Adipocyte (in vitro differentiated cells): ENCODE results near the gene PDPK1.
"Not testable (repeated sequence)": the region's sequence is repeated elsewhere in the genome, so short reads cannot be mapped to it uniquely, and the experiment has no call there.

ENCODE experiments used
- DNase-seq: peaks from one replicate; pipeline ENCODE4 v3.0.0-alpha.2; 2015; ENCODE audit warnings: low read depth
- H3K27me3 ChIP-seq: replicated peaks from 2 replicates; pipeline ENCODE4 v1.7.0; 2013; ENCODE audit warnings: mild to moderate bottlenecking, low read length, moderate library complexity; ENCODE audit not compliant: control insufficient read depth, insufficient read depth
- H3K36me3 ChIP-seq: 2 replicates; pipeline ENCODE4 v1.7.0; 2013; ENCODE audit warnings: low read length, mild to moderate bottlenecking, moderate library complexity; ENCODE audit not compliant: control insufficient read depth, insufficient read depth, severe bottlenecking
- H3K4me1 ChIP-seq: 2 replicates; pipeline ENCODE4 v1.7.0; 2013; ENCODE audit warnings: mild to moderate bottlenecking, low read length, moderate library complexity; ENCODE audit not compliant: control insufficient read depth, insufficient read depth
- H3K4me3 ChIP-seq: 2 replicates; pipeline ENCODE4 v1.7.0; 2013; ENCODE audit warnings: mild to moderate bottlenecking, low read length, moderate library complexity
- H3K9ac ChIP-seq: 2 replicates; pipeline ENCODE4 v1.7.0; 2013; ENCODE audit warnings: mild to moderate bottlenecking, low read length, moderate library complexity
- H3K9me3 ChIP-seq: 2 replicates; pipeline ENCODE4 v1.7.0; 2013; ENCODE audit warnings: mild to moderate bottlenecking, low read length, moderate library complexity; ENCODE audit not compliant: control insufficient read depth

Gene PDPK1

DNA sequence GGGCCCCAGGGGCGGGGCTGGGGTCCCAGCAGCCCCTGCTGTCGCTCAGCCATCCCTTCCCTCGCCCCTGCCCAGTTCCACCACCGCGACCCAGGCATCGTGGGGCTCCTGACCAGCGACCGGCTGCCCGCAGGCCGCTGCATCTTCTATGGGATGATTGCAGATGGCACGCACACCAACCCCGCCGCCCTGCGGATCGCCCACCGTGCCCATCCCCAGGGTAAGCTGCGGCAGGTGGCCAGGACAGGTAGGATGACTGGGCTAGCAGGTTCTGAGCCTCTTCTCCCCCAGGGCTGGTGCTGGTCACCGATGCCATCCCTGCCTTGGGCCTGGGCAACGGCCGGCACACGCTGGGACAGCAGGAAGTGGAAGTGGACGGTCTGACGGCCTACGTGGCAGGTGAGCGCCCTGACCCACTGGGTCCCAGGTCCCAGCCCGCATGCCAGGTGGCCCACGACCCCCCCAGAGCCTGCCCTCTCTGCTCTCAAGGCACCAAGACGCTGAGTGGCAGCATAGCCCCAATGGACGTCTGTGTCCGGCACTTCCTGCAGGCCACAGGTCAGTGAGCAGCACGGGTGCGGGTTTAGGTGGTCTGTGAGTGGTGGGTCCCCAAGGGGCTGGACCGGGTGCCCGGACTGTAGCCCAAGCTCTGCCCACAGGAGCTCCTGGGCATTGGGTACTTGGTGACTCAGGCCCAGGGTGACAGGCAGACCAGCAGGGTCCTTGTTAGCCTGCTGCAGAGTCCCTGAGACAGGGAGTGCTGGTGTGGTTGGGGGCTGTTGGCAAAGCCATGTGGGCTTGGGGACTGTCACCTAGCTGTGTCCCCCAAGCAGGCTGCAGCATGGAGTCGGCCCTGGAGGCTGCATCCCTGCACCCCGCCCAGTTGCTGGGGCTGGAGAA, 9.4 kb upstream of the PDPK1 start:
- H3K27me3 ChIP-seq, result no peaks in the 10 kb centered on the region
- H3K9me3 ChIP-seq, result no peaks in the 10 kb centered on the region
- no peak for DNase-seq
- H3K36me3 ChIP-seq, result peaks cover 59% of the 10 kb centered on the region
- H3K4me3 ChIP-seq, result no peak overlapping the region
- no peak overlapping the region for H3K9ac ChIP-seq
- peaks cover 11% of the 10 kb centered on the region for H3K4me1 ChIP-seq

GRCh38 chr16:2529061-2529931, 8.5 kb upstream of the PDPK1 start:
- Histone ChIP-seq H3K4me3 (no peak overlapping the region), H3K9ac (no peak overlapping the region), H3K27me3 (no peaks in the 10 kb centered on the region), H3K4me1 (peaks cover 11% of the 10 kb centered on the region), H3K36me3 (peaks cover 50% of the 10 kb centered on the region), H3K9me3 (no peaks in the 10 kb centered on the region)
- DNase-seq, result no peak

DNA sequence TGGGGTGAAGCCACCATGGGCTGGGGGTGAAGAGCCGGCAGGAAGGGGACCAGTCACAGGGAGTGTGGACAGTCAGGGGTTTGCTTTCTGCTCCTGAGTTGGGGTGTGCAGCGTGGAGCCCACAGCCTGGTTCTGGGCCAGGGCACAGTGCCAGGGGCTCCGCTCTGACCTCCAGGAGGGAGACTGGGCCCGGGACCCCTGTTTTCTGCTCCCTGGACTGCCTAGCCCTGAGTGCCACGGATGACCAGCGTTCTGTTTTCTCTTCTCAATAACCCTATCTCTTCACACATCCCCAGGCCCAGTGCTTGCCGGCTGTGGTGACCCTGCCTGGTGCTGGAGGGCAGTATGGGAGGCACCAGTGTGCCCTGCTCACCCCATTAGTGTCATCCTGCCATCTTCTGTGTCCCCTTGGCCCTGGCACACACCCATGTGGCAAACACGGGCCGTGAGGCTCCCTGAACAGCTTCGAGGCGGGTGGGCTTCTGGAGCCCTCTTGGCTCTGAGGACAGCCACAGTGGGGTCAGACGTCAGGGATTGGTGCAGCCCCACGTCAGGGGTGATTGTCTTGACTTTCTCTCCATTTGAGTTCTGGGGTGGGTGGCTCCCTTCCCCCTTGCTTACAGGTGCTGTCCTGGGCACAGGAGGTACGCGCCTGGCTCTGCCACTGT, 7.7 kb upstream of the PDPK1 start:
- H3K36me3 ChIP-seq, result peaks cover 42% of the 10 kb centered on the region

DNA sequence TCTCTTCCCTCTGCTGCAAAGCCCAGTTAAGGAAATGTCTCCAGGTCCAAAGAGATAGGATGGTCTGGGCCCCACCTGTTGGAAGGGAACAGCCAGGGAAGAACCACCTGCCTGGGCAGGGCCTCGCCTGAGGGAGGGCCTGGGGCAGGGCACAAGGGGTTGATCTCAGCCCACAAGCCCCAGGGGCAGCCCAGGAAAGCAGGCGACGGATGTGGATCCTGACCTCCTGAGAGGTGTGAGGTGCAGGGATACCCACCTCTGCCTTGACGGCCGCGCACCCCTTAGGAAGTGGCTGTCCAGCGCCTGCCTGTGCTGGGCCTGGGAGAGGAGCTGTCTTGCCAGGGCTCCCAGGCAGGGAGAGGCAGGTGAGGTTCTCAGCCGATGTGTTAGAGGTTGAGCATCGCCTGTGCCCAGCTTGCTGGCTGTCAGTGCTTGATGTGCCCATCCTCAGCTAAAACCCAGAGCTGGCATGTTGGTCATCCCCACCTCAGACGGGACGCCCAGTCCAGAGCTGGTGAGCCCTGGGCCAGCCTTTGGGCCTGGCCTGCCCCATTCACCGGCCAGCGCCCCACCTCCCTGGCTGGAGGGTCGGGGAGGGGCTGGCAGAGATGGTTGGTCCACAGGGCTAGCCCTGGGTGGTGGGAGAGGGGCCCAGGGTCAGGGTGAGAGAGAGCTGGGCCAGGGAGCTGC, 7.0 kb upstream of the PDPK1 start:
- H3K4me3 ChIP-seq, result peak overlapping the region; percentile 88
- H3K36me3 ChIP-seq, result peaks cover 42% of the 10 kb centered on the region
- no peaks in the 10 kb centered on the region for H3K27me3 ChIP-seq
- DNase-seq, result no peak
- H3K9me3 ChIP-seq, result no peaks in the 10 kb centered on the region
- peak overlapping the region; percentile 86 for H3K9ac ChIP-seq
- peaks cover 15% of the 10 kb centered on the region for H3K4me1 ChIP-seq

More for the DNA sequence above, 7.7 kb upstream of the PDPK1 start:
- Histone ChIP-seq H3K4me3 (no peak overlapping the region), H3K4me1 (peaks cover 11% of the 10 kb centered on the region), H3K27me3 (no peaks in the 10 kb centered on the region), H3K9ac (no peak overlapping the region), H3K9me3 (no peaks in the 10 kb centered on the region)
- DNase-seq, result no peak

GRCh38 chr16:2531371-2531695, 6.5 kb upstream of the PDPK1 start, which contains the start of gene CEMP1:
Gene CEMP1, minus strand, starts transcription at chr16:2531408. Its CDS starts 335 bp downstream, at chr16:2531073.
- Histone ChIP-seq H3K27me3 (no peaks in the 10 kb centered on the region), H3K9ac (peak within 1 kb of the TSS; percentile 91), H3K9me3 (no peaks in the 10 kb centered on the region), H3K36me3 (peaks cover 38% of the 10 kb centered on the region), H3K4me3 (peak within 1 kb of the TSS; percentile 88), H3K4me1 (peaks cover 21% of the 10 kb centered on the region)
- no peak for DNase-seq

GRCh38 chr16:2531696-2532493, 5.9 kb upstream of the PDPK1 start:
- peaks cover 34% of the 10 kb centered on the region for H3K36me3 ChIP-seq
- no peaks in the 10 kb centered on the region for H3K9me3 ChIP-seq
- peak; percentile 99 for DNase-seq
- H3K9ac ChIP-seq, result peak overlapping the region; percentile 91
- H3K4me3 ChIP-seq, result peak overlapping the region; percentile 88
- no peaks in the 10 kb centered on the region for H3K27me3 ChIP-seq
- H3K4me1 ChIP-seq, result peaks cover 23% of the 10 kb centered on the region

DNA sequence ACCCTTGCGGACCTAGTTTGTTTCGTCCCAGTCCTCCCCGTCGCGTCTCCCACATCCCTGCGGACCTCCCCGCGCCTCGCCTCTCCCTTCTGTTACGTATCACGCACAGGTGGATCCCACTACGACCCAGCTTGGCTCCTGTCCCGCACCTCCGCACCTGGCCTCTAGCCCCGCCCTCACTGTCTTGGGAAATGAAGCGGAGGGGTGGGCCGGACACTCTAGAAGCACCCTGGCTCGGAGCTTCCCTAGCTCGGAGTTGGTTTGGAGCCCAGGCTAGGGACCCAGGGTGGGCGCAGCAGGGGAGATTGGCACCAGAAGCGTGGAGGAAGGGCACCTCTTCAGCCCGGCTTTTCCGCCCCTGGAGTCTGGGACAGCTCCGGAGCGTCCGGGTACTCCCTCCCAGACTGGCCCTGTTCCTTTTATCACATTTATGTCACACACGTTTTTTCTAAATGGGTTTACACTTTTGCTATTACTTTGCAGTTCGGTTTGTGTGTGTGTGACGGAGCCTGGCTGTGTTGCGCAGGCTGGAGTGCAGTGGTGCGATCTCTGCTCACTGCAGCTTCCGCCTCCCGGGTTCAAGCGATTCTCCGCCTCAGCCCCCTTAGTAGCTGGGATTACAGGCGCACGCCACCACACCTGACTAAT, 5.2 kb upstream of the PDPK1 start:
- Histone ChIP-seq H3K4me1 (peaks cover 26% of the 10 kb centered on the region), H3K9me3 (no peaks in the 10 kb centered on the region), H3K27me3 (no peaks in the 10 kb centered on the region), H3K4me3 (peak overlapping the region; percentile 88), H3K9ac (peak overlapping the region; percentile 91), H3K36me3 (peaks cover 31% of the 10 kb centered on the region)
- DNase-seq, result peak; percentile 61

DNA sequence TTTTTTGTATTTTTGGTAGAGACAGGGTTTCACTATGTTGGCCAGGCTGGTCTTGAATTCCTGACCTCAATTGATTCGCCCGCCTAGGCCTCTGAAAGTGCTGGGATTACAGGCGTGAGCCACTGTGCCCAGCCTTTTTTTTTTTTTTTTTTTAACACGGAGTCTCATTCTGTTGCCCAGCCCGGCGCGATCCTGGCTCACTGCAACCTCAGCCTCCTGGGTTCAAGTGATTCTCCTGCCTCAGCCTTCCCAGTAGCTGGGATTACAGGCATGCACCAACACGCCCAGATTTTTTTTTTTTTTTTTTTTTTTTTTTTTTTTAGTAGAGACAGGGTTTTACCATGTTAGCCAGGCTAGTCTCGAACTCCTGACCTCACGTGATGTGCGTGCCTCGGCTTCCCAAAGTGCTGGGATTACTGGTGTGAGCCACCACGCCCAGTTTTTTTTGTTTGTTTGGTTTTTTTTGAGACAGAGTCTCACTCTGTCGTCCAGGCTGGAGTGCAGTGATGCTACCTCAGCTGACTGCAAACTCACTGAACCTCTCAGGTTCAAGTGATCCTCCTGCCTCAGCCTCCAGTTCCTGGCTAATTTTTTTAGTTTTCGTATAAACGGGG, 4.6 kb upstream of the PDPK1 start:
- H3K27me3 ChIP-seq, H3K9me3 ChIP-seq, DNase-seq: not testable (repeated sequence)
- H3K4me1 ChIP-seq, result peaks cover 26% of the 10 kb centered on the region
- H3K4me3 ChIP-seq, result peak overlapping the region; percentile 88
- peak overlapping the region; percentile 91 for H3K9ac ChIP-seq
- H3K36me3 ChIP-seq, result peaks cover 25% of the 10 kb centered on the region

DNA sequence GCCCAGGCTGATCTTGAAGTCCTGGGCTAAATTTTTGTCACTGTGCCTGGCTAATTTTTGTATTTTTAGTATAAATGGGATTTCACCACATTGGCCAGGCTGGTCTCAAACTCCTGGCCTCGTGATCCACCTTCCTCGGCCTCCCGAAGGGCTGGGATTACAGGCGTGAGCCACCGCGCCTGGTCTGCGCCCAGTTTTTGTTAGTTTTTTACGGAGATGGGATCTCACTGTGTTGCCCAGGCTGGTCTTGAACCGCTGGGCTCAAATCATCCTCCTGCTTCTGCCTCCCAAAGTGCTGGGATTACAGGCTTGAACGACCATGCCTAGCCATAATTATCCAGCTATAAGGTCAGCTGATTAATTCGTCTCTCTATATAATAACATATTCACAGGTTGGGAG, 3.9 kb upstream of the PDPK1 start:
- no peaks in the 10 kb centered on the region for H3K9me3 ChIP-seq
- DNase-seq, result no peak
- H3K36me3 ChIP-seq, result peaks cover 19% of the 10 kb centered on the region

More for the DNA sequence above, 3.9 kb upstream of the PDPK1 start:
- Histone ChIP-seq H3K27me3 (no peaks in the 10 kb centered on the region), H3K4me3 (no peak overlapping the region), H3K9ac (peak overlapping the region; percentile 91), H3K4me1 (peaks cover 28% of the 10 kb centered on the region)
